HEK293T (cell line): Measurements from ENCODE around the gene RPL35.
A peak's percentile ranks its signal among the peaks of the same experiment; 100 is the strongest.

Source experiments
- CTCF ChIA-PET: fragments of 350-600 bp; formaldehyde crosslinking; extraction: SDS; loops from one replicate; lab custom pipeline; 2021; ENCODE audit warnings: antibody characterized with exemption, inconsistent platforms; lab: Yijun Ruan, JAX
- POLR2A ChIA-PET: fragments of 350-600 bp; formaldehyde crosslinking; extraction: SDS; loops from one replicate; lab custom pipeline; 2020; ENCODE audit warnings: antibody characterized with exemption, inconsistent platforms; lab: Yijun Ruan, JAX
- DNase-seq: peaks from one replicate; pipeline ENCODE4 v3.0.0; 2012; ENCODE audit warnings: mixed read lengths; ENCODE audit errors: extremely low spot score
- ARNT ChIP-seq: fragments of 450-650 bp; IDR thresholded peaks from 2 replicates; pipeline ENCODE4 v1.6.1; 2017; ENCODE audit warnings: mild to moderate bottlenecking
- BHLHE40 ChIP-seq: fragments of 450-650 bp; IDR thresholded peaks from 2 replicates; pipeline ENCODE4 v1.6.1; 2016; ENCODE audit warnings: mild to moderate bottlenecking, moderate library complexity, borderline replicate concordance
- CTBP1 ChIP-seq: fragments of 450-650 bp; IDR thresholded peaks from 2 replicates; pipeline ENCODE4 v1.6.1; 2016; ENCODE audit warnings: borderline replicate concordance
- ELF4 ChIP-seq: fragments of 450-650 bp; IDR thresholded peaks from 2 replicates; pipeline ENCODE4 v1.6.1; 2017; ENCODE audit warnings: antibody characterized with exemption
- FOXA1 ChIP-seq: fragments of 450-650 bp; IDR thresholded peaks from 2 replicates; pipeline ENCODE4 v1.6.1; 2016; ENCODE audit warnings: mild to moderate bottlenecking
- FOXK2 ChIP-seq: fragments of 450-650 bp; IDR thresholded peaks from 2 replicates; pipeline ENCODE4 v1.6.1; 2016; ENCODE audit warnings: mild to moderate bottlenecking
- FOXM1 ChIP-seq: fragments of 450-650 bp; IDR thresholded peaks from 2 replicates; pipeline ENCODE4 v1.6.1; 2017; ENCODE audit warnings: mild to moderate bottlenecking, borderline replicate concordance
- HDGF ChIP-seq: fragments of 450-650 bp; IDR thresholded peaks from 2 replicates; pipeline ENCODE4 v1.6.1; 2017; ENCODE audit warnings: antibody characterized with exemption, borderline replicate concordance
- L3MBTL2 ChIP-seq: fragments of 450-650 bp; conservative IDR thresholded peaks from 2 replicates; pipeline ENCODE4 v1.6.1; 2016; ENCODE audit warnings: mild to moderate bottlenecking
- LEF1 ChIP-seq: fragments of 450-650 bp; IDR thresholded peaks from 2 replicates; pipeline ENCODE4 v1.6.1; 2017; ENCODE audit warnings: mild to moderate bottlenecking, borderline replicate concordance
- NFRKB ChIP-seq: fragments of 450-650 bp; IDR thresholded peaks from 2 replicates; pipeline ENCODE4 v1.6.1; 2016; ENCODE audit warnings: mild to moderate bottlenecking, moderate library complexity
- PKNOX1 ChIP-seq: fragments of 450-650 bp; IDR thresholded peaks from 2 replicates; pipeline ENCODE4 v1.6.1; 2016
- SP1 ChIP-seq: fragments of 450-650 bp; IDR thresholded peaks from 2 replicates; pipeline ENCODE4 v1.6.1; 2017
- SUZ12 ChIP-seq: fragments of 450-650 bp; IDR thresholded peaks from 2 replicates; pipeline ENCODE4 v1.6.1; 2016; ENCODE audit warnings: mild to moderate bottlenecking
- TARDBP ChIP-seq: fragments of 450-650 bp; IDR thresholded peaks from 2 replicates; pipeline ENCODE4 v1.6.1; 2016
- ZNF384 ChIP-seq: fragments of 450-650 bp; IDR thresholded peaks from 2 replicates; pipeline ENCODE4 v1.6.1; 2016

The RPL35 gene

GRCh38 chr9:124855944-124856765 is 5.6 kb downstream of the RPL35 start:
- ChIA-PET POLR2A (interaction anchor here (0.7 to 2.9 kb wide), 9 partner anchors 13 to 524 kb away, joined by 3 to 14 read pairs (median 3); partner anchors contain the start of gene NR6A1), CTCF (interaction anchor here (0.6 to 8.0 kb wide), 6 partner anchors 14 to 139 kb away, joined by 3 to 244 read pairs (median 6); partner anchors contain the start of genes NR6A1 and OLFML2A)
- no peak for DNase-seq
- no peak for TF ChIP-seq ARNT
- no peak for TF ChIP-seq SUZ12
- TF ChIP-seq FOXK2, result no peak
- TF ChIP-seq HDGF, result 0 out of 2 replicates have a peak, but pooled peaks have one; percentile 28

GRCh38 chr9:124855566-124855943 is 6.2 kb downstream of the RPL35 start:
- TF ChIP-seq TARDBP (no peak), SUZ12 (no peak), SP1 (no peak), NFRKB (no peak), HDGF (no peak), LEF1 (no peak), BHLHE40 (no peak), FOXM1 (no peak), PKNOX1 (no peak), ELF4 (no peak), CTBP1 (no peak), FOXK2 (no peak), L3MBTL2 (no peak), ZNF384 (no peak), ARNT (no peak), FOXA1 (no peak)
- CTCF ChIA-PET, result interaction anchor here (1.1 to 8.0 kb wide), 5 partner anchors 14 to 131 kb away, joined by 3 to 244 read pairs (median 9); partner anchors contain the start of genes NR6A1 and OLFML2A
- no peak for DNase-seq
- POLR2A ChIA-PET, result interaction anchor here (0.7 to 2.4 kb wide), 3 partner anchors 15 to 85 kb away, joined by 3 to 14 read pairs (median 3); partner anchors contain the start of gene NR6A1

- TF ChIP-seq ELF4, result no peak
- TF ChIP-seq ZNF384, result no peak
- TF ChIP-seq HDGF, result no peak
- TF ChIP-seq CTBP1, result no peak
- no peak for TF ChIP-seq PKNOX1
- no peak for TF ChIP-seq SUZ12
- TF ChIP-seq SP1, result no peak
- ChIA-PET POLR2A (interaction anchor here (3.2 kb wide), 1 partner anchor 84 kb away, joined by 24 read pairs; the partner anchor contains the start of gene NR6A1), CTCF (interaction anchor here (2.3 to 8.0 kb wide), 3 partner anchors 15 to 81 kb away, joined by 9 to 244 read pairs (median 30); partner anchors contain the start of genes NR6A1 and OLFML2A)
- no peak for DNase-seq
Observed at GRCh38 chr9:124854822-124855221, 6.9 kb downstream of the RPL35 start.

- no peak for TF ChIP-seq PKNOX1
- no peak for TF ChIP-seq ARNT
- TF ChIP-seq LEF1, result no peak
- no peak for TF ChIP-seq SUZ12
- no peak for TF ChIP-seq SP1
- TF ChIP-seq FOXK2, result no peak
- no peak for TF ChIP-seq ZNF384
- no peak for TF ChIP-seq FOXM1
- TF ChIP-seq TARDBP, result no peak
- TF ChIP-seq HDGF, result no peak
- TF ChIP-seq ELF4, result no peak
- POLR2A ChIA-PET, result interaction anchor here (1.0 to 3.4 kb wide), 3 partner anchors 8 to 83 kb away, joined by 3 to 29 read pairs (median 24); partner anchors contain the start of genes ARPC5L, NR6A1 and RPL35
- CTCF ChIA-PET, result interaction anchor here (0.7 to 8.0 kb wide), 8 partner anchors 8 to 750 kb away, joined by 3 to 244 read pairs (median 16); partner anchors contain the start of genes NR6A1 and OLFML2A
Observed at GRCh38 chr9:124854161-124854560, 7.6 kb downstream of the RPL35 start.

GRCh38 chr9:124853605-124854143 is 8.1 kb downstream of the RPL35 start:
- no peak for DNase-seq
- no peak for TF ChIP-seq CTBP1
- no peak for TF ChIP-seq TARDBP
- TF ChIP-seq ZNF384, result no peak
- TF ChIP-seq NFRKB, result no peak
- no peak for TF ChIP-seq ELF4
- no peak for TF ChIP-seq PKNOX1
- TF ChIP-seq ARNT, result no peak
- TF ChIP-seq L3MBTL2, result no peak
- no peak for TF ChIP-seq LEF1
- TF ChIP-seq SP1, result no peak
- no peak for TF ChIP-seq SUZ12
- TF ChIP-seq FOXM1, result no peak
- no peak for TF ChIP-seq FOXA1
- no peak for TF ChIP-seq BHLHE40
- TF ChIP-seq FOXK2, result no peak
- ChIA-PET CTCF (interaction anchor here (0.6 to 8.0 kb wide), 27 partner anchors 8 to 750 kb away, joined by 3 to 244 read pairs (median 5); partner anchors contain the start of genes NR6A1 and OLFML2A), POLR2A (interaction anchor here (1.0 to 3.4 kb wide), 4 partner anchors 8 to 82 kb away, joined by 3 to 29 read pairs (median 14); partner anchors contain the start of genes ARPC5L, NR6A1 and RPL35)

More at GRCh38 chr9:124854161-124854560, 7.6 kb downstream of the RPL35 start:
- DNase-seq, result no peak
